Sigmoid colon (tissue), 4 donors: ENCODE results near the gene ZNF451.

Source experiments
- CTCF ChIP-seq, 4 experiments: fragments of 450-650 bp in 3 of 4; fragments of 200-600 bp in 1 of 4; IDR thresholded peaks; one replicate each; pipeline ENCODE4 v1.5.1; 2016 to 2019; ENCODE audit warnings: antibody characterized with exemption in 4 of 4, mild to moderate bottlenecking in 3 of 4, moderate library complexity in 2 of 4
- EP300 ChIP-seq, 4 donors: sonication (generic); formaldehyde crosslinking; IDR thresholded peaks; one replicate each; pipeline ENCODE4 v1.6.1; 2017; ENCODE audit warnings: antibody characterized with exemption in 4 of 4
- POLR2A ChIP-seq, 2 donors: fragments of 450-650 bp; IDR thresholded peaks; one replicate each; pipeline ENCODE4 v1.6.1; 2016; ENCODE audit warnings: antibody characterized with exemption in 2 of 2, mild to moderate bottlenecking in 2 of 2, moderate library complexity in 2 of 2
- POLR2AphosphoS5 ChIP-seq, 4 donors: sonication (generic); formaldehyde crosslinking; IDR thresholded peaks; one replicate each; pipeline ENCODE4 v1.6.1; 2017; ENCODE audit warnings: antibody characterized with exemption in 4 of 4

- TF ChIP-seq CTCF (IDR thresholded peaks at IDR 0.05) (no peak), POLR2AphosphoS5 (IDR thresholded peaks at IDR 0.05) (no peak), POLR2A (IDR thresholded peaks at IDR 0.05) (no peak), EP300 (IDR thresholded peaks at IDR 0.05) (no peak)
Observed at GRCh38 chr6:57044568-57044967, 45.4 kb upstream of the ZNF451 start.
